SK-N-SH (cell line): ENCODE data around the gene BRINP1. TPM values are rescaled to one million over a fixed set of nuclear protein-coding genes. Genes with fewer than 3 reads are reported as not detected.

Source experiments
- CTCF ChIA-PET: fragments of 300-600, 350-600 bp; formaldehyde crosslinking; extraction: SDS; loops from one replicate; lab custom pipeline; 2021; lab: Yijun Ruan, JAX
- POLR2A ChIA-PET: fragments of 350-600 bp; sonication (Branson Sonifier 250); formaldehyde crosslinking; extraction: SDS; loops from one replicate; lab custom pipeline; 2020; ENCODE audit warnings: antibody characterized with exemption, inconsistent platforms; lab: Yijun Ruan, JAX
- DNase-seq: peaks from one replicate; pipeline ENCODE4 v3.0.0; 2012
- H2AFZ ChIP-seq: fragments of 200-600 bp; sonication (generic); 2 replicates; pipeline ENCODE4 v1.8.1; 2016; ENCODE audit warnings: antibody characterized with exemption, mild to moderate bottlenecking, low read depth
- H3F3A ChIP-seq: fragments of 200-600 bp; sonication (generic); replicated peaks from 2 replicates; pipeline ENCODE3; 2016; ENCODE audit warnings: antibody characterized with exemption, mild to moderate bottlenecking; ENCODE audit not compliant: insufficient read depth
- H3K27ac ChIP-seq, 2 experiments: fragments of 200-500 bp in 1 of 2; fragments of 200-600 bp in 1 of 2; sonication (Bioruptor generic) in 1 of 2; sonication (generic), shearing (Covaris generic) in 1 of 2; 2 replicates each; pipeline versions ENCODE4 v1.5.1 to v1.6.1; 2014 to 2016; ENCODE audit warnings: low read depth in 2 of 2, inconsistent platforms in 1 of 2, low read length in 1 of 2, mild to moderate bottlenecking in 1 of 2, mixed read lengths in 1 of 2
- H3K27me3 ChIP-seq: fragments of 200-600 bp; sonication (generic), shearing (Covaris generic); 2 replicates; pipeline ENCODE4 v1.6.1; 2016; ENCODE audit warnings: mixed run types; ENCODE audit not compliant: insufficient read depth
- H3K36me3 ChIP-seq, 2 experiments: fragments of 200-500 bp in 1 of 2; fragments of 200-600 bp in 1 of 2; sonication (Bioruptor generic) in 1 of 2; sonication (generic) in 1 of 2; replicated peaks in 1 of 2; 2 replicates each; pipeline versions ENCODE3 to v1.5.1; 2014 to 2016; ENCODE audit warnings: low read length in 1 of 2, mild to moderate bottlenecking in 1 of 2; ENCODE audit not compliant: insufficient read depth in 2 of 2, control insufficient read depth in 1 of 2
- H3K4me1 ChIP-seq, 2 experiments: fragments of 200-500 bp in 1 of 2; fragments of 200-600 bp in 1 of 2; sonication (Bioruptor generic) in 1 of 2; sonication (generic), shearing (Covaris generic) in 1 of 2; 2 replicates each; pipeline versions ENCODE4 v1.5.1 to v1.6.1; 2014 to 2016; ENCODE audit warnings: low read depth in 1 of 2, low read length in 1 of 2, mixed run types in 1 of 2; ENCODE audit not compliant: insufficient read depth in 2 of 2, control insufficient read depth in 1 of 2
- H3K4me2 ChIP-seq: fragments of 200-600 bp; sonication (generic), shearing (Covaris generic); 2 replicates; pipeline ENCODE4 v1.6.1; 2017; ENCODE audit warnings: mixed run types
- H3K4me3 ChIP-seq, 2 experiments: fragments of 200-500 bp in 1 of 2; fragments of 200-600 bp in 1 of 2; sonication (Bioruptor generic) in 1 of 2; sonication (generic), shearing (Covaris generic) in 1 of 2; 2 replicates each; pipeline versions ENCODE4 v1.5.1 to v1.8.1; 2014 to 2016; ENCODE audit warnings: low read depth in 2 of 2, inconsistent platforms in 1 of 2, low read length in 1 of 2, mild to moderate bottlenecking in 1 of 2, mixed read lengths in 1 of 2, moderate library complexity in 1 of 2
- H3K79me2 ChIP-seq: fragments of 200-600 bp; sonication (generic); 2 replicates; pipeline ENCODE4 v1.8.1; 2017; ENCODE audit warnings: mild to moderate bottlenecking; ENCODE audit not compliant: insufficient read depth
- H3K9ac ChIP-seq: fragments of 200-600 bp; sonication (generic); 2 replicates; pipeline ENCODE4 v1.6.1; 2017; ENCODE audit warnings: mixed run types
- H3K9me2 ChIP-seq: fragments of 200-600 bp; sonication (generic); 2 replicates; pipeline ENCODE4 v1.6.1; 2017; ENCODE audit warnings: mixed run types
- H3K9me3 ChIP-seq: fragments of 200-600 bp; sonication (generic); 2 replicates; pipeline ENCODE4 v1.6.1; 2017; ENCODE audit warnings: mixed run types, mild to moderate bottlenecking, moderate library complexity
- H4K20me1 ChIP-seq: fragments of 200-600 bp; sonication (generic); 2 replicates; pipeline ENCODE4 v1.6.1; 2017; ENCODE audit warnings: mild to moderate bottlenecking, mixed run types; ENCODE audit not compliant: insufficient read depth
- CHD2 ChIP-seq: fragments of 150-350 bp; IDR thresholded peaks from 2 replicates; pipeline ENCODE4 v1.6.1; 2018; ENCODE audit warnings: low read length; ENCODE audit not compliant: partially characterized antibody
- EZH2phosphoT487 ChIP-seq: fragments of 200-600 bp; sonication (generic); IDR thresholded peaks from 2 replicates; pipeline ENCODE4 v1.6.1; 2017; ENCODE audit warnings: low read depth, mixed run types, mild to moderate bottlenecking, antibody characterized with exemption, moderate library complexity, borderline replicate concordance
- MEF2A ChIP-seq: IDR thresholded peaks from 2 replicates; pipeline ENCODE4 v1.4.0; 2012; ENCODE audit warnings: low read depth, borderline replicate concordance
- RXRA ChIP-seq: IDR thresholded peaks from 2 replicates; pipeline ENCODE4 v1.4.0; 2012; ENCODE audit warnings: low read depth, mild to moderate bottlenecking, borderline replicate concordance
- SIN3A ChIP-seq: IDR thresholded peaks from 2 replicates; pipeline ENCODE4 v1.6.1; 2012; ENCODE audit warnings: low read depth, mild to moderate bottlenecking, low read length, moderate library complexity, borderline replicate concordance
- TEAD4 ChIP-seq: IDR thresholded peaks from 2 replicates; pipeline ENCODE4 v1.4.0; 2012; ENCODE audit warnings: mild to moderate bottlenecking, borderline replicate concordance; ENCODE audit not compliant: insufficient read depth
- WGBS: methylation state at CpG from one replicate; pipeline ENCODE4 v1.1.6; 2017; ENCODE audit warnings: low lambda C conversion rate; 5-methylcytosine and 5-hydroxymethylcytosine counted together
- polyA plus RNA-seq, 3 experiments: library from polyadenylated mRNA; depleted of rRNA; stranded (reverse); fragments of >200 nt; gene quantifications; 2 replicates each; pipeline ENCODE4 v1.2.3, GENCODE V29; 2012
- TF ChIP-seq, protein P1 (sequence below): fragments of 200-600 bp; sonication (generic); IDR thresholded peaks from 2 replicates; pipeline ENCODE4 v1.6.1; 2017; ENCODE audit warnings: antibody characterized with exemption, mild to moderate bottlenecking, moderate library complexity
- TF ChIP-seq, protein P2 (sequence below): IDR thresholded peaks from 2 replicates; pipeline ENCODE4 v1.6.1; 2012; ENCODE audit warnings: mild to moderate bottlenecking, low read depth, low read length, moderate library complexity
- TF ChIP-seq, protein P3 (sequence below): fragments of 150-350 bp; IDR thresholded peaks from 2 replicates; pipeline ENCODE4 v1.6.1; 2016; ENCODE audit warnings: mild to moderate bottlenecking, low read depth, low read length

Gene BRINP1
- polyA plus RNA-seq, 1 of the 3 experiments (the other 2 are of a cell fraction): 0.41 TPM

DNA sequence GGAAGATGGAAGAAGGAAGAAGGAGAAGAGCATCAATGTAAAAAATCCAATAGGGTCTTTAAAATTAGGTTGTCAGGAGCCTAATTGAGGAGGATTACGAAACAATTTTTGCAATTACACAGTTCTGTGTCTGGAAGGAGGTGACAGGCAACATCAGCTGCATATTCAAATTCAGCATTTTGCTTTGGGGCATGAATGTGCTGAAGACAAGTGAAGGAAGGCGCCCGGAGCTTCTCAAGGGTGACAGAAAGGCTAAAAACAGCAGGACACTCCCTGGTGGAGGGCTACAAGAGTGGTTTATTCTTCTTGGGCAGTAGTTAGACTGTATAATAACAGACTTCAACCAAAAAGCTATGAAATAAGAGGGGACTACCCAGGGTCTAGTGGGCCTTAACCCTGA lies 188.3 kb downstream of the BRINP1 start:
- H3K9me2 ChIP-seq: no peaks in the 10 kb centered on the region
- H3K4me1 ChIP-seq: no peaks in the 10 kb centered on the region
- no peaks in the 10 kb centered on the region for H3K79me2 ChIP-seq
- H3K4me2 ChIP-seq: no peak overlapping the region
- TF ChIP-seq EZH2phosphoT487: no peak
- TF ChIP-seq, protein P1, sequence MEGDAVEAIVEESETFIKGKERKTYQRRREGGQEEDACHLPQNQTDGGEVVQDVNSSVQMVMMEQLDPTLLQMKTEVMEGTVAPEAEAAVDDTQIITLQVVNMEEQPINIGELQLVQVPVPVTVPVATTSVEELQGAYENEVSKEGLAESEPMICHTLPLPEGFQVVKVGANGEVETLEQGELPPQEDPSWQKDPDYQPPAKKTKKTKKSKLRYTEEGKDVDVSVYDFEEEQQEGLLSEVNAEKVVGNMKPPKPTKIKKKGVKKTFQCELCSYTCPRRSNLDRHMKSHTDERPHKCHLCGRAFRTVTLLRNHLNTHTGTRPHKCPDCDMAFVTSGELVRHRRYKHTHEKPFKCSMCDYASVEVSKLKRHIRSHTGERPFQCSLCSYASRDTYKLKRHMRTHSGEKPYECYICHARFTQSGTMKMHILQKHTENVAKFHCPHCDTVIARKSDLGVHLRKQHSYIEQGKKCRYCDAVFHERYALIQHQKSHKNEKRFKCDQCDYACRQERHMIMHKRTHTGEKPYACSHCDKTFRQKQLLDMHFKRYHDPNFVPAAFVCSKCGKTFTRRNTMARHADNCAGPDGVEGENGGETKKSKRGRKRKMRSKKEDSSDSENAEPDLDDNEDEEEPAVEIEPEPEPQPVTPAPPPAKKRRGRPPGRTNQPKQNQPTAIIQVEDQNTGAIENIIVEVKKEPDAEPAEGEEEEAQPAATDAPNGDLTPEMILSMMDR: no peak
- TF ChIP-seq, protein P2, sequence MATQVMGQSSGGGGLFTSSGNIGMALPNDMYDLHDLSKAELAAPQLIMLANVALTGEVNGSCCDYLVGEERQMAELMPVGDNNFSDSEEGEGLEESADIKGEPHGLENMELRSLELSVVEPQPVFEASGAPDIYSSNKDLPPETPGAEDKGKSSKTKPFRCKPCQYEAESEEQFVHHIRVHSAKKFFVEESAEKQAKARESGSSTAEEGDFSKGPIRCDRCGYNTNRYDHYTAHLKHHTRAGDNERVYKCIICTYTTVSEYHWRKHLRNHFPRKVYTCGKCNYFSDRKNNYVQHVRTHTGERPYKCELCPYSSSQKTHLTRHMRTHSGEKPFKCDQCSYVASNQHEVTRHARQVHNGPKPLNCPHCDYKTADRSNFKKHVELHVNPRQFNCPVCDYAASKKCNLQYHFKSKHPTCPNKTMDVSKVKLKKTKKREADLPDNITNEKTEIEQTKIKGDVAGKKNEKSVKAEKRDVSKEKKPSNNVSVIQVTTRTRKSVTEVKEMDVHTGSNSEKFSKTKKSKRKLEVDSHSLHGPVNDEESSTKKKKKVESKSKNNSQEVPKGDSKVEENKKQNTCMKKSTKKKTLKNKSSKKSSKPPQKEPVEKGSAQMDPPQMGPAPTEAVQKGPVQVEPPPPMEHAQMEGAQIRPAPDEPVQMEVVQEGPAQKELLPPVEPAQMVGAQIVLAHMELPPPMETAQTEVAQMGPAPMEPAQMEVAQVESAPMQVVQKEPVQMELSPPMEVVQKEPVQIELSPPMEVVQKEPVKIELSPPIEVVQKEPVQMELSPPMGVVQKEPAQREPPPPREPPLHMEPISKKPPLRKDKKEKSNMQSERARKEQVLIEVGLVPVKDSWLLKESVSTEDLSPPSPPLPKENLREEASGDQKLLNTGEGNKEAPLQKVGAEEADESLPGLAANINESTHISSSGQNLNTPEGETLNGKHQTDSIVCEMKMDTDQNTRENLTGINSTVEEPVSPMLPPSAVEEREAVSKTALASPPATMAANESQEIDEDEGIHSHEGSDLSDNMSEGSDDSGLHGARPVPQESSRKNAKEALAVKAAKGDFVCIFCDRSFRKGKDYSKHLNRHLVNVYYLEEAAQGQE: no peak
- TF ChIP-seq, all 33 proteins: peak for 0
- POLR2A ChIA-PET: no interaction called here
- H3K36me3 ChIP-seq: no peaks in the 10 kb centered on the region
- no peak overlapping the region for H3K27ac ChIP-seq
- no peak for DNase-seq
- 37% methylated on average over 3 of the region's 3 CpGs for WGBS
- no peak overlapping the region for H2AFZ ChIP-seq
- H3K9me3 ChIP-seq: no peaks in the 10 kb centered on the region
- no peaks in the 10 kb centered on the region for H3F3A ChIP-seq
- no peaks in the 10 kb centered on the region for H3K27me3 ChIP-seq
- H3K9ac ChIP-seq: no peak overlapping the region
- no peak overlapping the region for H3K4me3 ChIP-seq
- CTCF ChIA-PET: interaction anchor here (1.0 kb wide), 1 partner anchor 585 kb away, joined by 3 read pairs; no protein-coding TSS in a partner anchor
- H4K20me1 ChIP-seq: no peaks in the 10 kb centered on the region

DNA sequence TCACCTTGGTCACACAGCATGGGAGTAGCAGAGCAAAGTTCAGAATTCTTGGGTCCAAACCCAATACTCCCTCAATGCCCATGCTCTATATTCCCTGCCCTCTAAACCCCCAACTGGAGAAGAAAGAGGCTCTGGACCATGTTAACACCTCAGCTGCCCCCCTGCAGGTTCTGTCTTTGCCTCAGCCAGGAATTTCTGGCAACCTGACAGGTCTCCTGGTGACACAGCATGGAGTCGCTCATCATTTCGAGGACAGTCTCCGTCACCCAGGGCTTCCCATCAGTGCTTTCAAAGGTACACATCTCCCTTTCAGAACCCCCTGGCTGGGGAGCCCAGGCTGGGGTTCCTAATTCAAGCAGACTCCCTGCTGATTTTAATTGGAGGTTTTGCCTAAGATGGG lies 189.5 kb downstream of the BRINP1 start:
- no peaks in the 10 kb centered on the region for H3K9me3 ChIP-seq
- TF ChIP-seq, protein P3, sequence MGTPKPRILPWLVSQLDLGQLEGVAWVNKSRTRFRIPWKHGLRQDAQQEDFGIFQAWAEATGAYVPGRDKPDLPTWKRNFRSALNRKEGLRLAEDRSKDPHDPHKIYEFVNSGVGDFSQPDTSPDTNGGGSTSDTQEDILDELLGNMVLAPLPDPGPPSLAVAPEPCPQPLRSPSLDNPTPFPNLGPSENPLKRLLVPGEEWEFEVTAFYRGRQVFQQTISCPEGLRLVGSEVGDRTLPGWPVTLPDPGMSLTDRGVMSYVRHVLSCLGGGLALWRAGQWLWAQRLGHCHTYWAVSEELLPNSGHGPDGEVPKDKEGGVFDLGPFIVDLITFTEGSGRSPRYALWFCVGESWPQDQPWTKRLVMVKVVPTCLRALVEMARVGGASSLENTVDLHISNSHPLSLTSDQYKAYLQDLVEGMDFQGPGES: no peak
- TF ChIP-seq MEF2A (no peak), CHD2 (no peak), RXRA (no peak), TEAD4 (no peak), SIN3A (no peak)
- TF ChIP-seq, protein P1: no peak
- no peaks in the 10 kb centered on the region for H3K9me2 ChIP-seq
- CTCF ChIA-PET: no interaction called here
- H3K4me2 ChIP-seq: no peak overlapping the region
- H3F3A ChIP-seq: no peaks in the 10 kb centered on the region
- no peaks in the 10 kb centered on the region for H3K36me3 ChIP-seq
- no peaks in the 10 kb centered on the region for H3K4me1 ChIP-seq
- POLR2A ChIA-PET: no interaction called here
- H3K27me3 ChIP-seq: no peaks in the 10 kb centered on the region
- H3K4me3 ChIP-seq: no peak overlapping the region
- WGBS: 58% methylated on average over 3 of the region's 3 CpGs
- H3K27ac ChIP-seq: no peak overlapping the region
- H2AFZ ChIP-seq: no peak overlapping the region
- no peaks in the 10 kb centered on the region for H3K79me2 ChIP-seq
- no peak for DNase-seq
- H3K9ac ChIP-seq: no peak overlapping the region
- no peaks in the 10 kb centered on the region for H4K20me1 ChIP-seq
